A673 (cell line): ENCODE measurements around the gene CYP4A22. TPM values are rescaled to one million over a fixed set of nuclear protein-coding genes. Genes with fewer than 3 reads are reported as not detected.

Experiments
- BruUV-seq: library from RNA; stranded (reverse); fragments of 400-500 nt; replicated peaks from 2 replicates; lab custom pipeline; 2021; lab: Mats Ljungman, UMichigan
- CTCF ChIA-PET: fragments of 300-600 bp; sonication (Branson Sonifier 250); formaldehyde crosslinking; loops from one replicate; lab custom pipeline; 2022; ENCODE audit warnings: antibody characterized with exemption; lab: Charles Lee
- POLR2A ChIA-PET: fragments of 300-600 bp; sonication (Branson Sonifier 250); formaldehyde crosslinking; loops from one replicate; lab custom pipeline; 2022; ENCODE audit warnings: antibody characterized with exemption; ENCODE audit not compliant: low non-redundant PET; lab: Charles Lee
- DNase-seq: peaks from one replicate; pipeline ENCODE4 v3.0.0-alpha.2; 2015; ENCODE audit warnings: low spot score
- H3K27ac ChIP-seq: fragments of 200-600 bp; sonication (generic); 2 replicates; pipeline ENCODE4 v1.5.1; 2016; ENCODE audit warnings: mixed run types, low read depth, mild to moderate bottlenecking, mixed read lengths, antibody characterized with exemption, low read length; ENCODE audit not compliant: poor library complexity, severe bottlenecking
- H3K27me3 ChIP-seq: fragments of 200-600 bp; sonication (generic); replicated peaks from 2 replicates; pipeline ENCODE4 v1.6.1; 2017; ENCODE audit warnings: mixed run types, low read depth, mild to moderate bottlenecking, mixed read lengths, antibody characterized with exemption, low read length; ENCODE audit not compliant: insufficient read depth, poor library complexity
- H3K36me3 ChIP-seq: fragments of 200-600 bp; sonication (generic); 2 replicates; pipeline ENCODE4 v1.6.1; 2016; ENCODE audit warnings: mixed run types, mild to moderate bottlenecking, mixed read lengths, antibody characterized with exemption, low read length; ENCODE audit not compliant: insufficient read depth, poor library complexity, severe bottlenecking
- H3K4me1 ChIP-seq: fragments of 200-600 bp; sonication (generic); 2 replicates; pipeline ENCODE4 v1.6.1; 2017; ENCODE audit warnings: mixed run types, mild to moderate bottlenecking, mixed read lengths, antibody characterized with exemption, low read length; ENCODE audit not compliant: insufficient read depth, poor library complexity, severe bottlenecking
- H3K4me3 ChIP-seq: fragments of 200-600 bp; sonication (generic); 2 replicates; pipeline ENCODE4 v1.5.1; 2016; ENCODE audit warnings: low read depth, mixed run types, mild to moderate bottlenecking, mixed read lengths, low read length; ENCODE audit not compliant: poor library complexity, severe bottlenecking
- H3K9me3 ChIP-seq: fragments of 200-600 bp; sonication (generic); 2 replicates; pipeline ENCODE4 v1.6.1; 2016; ENCODE audit warnings: mixed run types, low read depth, mild to moderate bottlenecking, mixed read lengths, antibody characterized with exemption, low read length; ENCODE audit not compliant: poor library complexity, severe bottlenecking
- CTCF ChIP-seq: fragments of 300-800, 200-600 bp; sonication (generic); conservative IDR thresholded peaks from 2 replicates; pipeline ENCODE4 v1.5.1; 2017; ENCODE audit warnings: low read depth, mild to moderate bottlenecking, antibody characterized with exemption, low read length, moderate library complexity, mixed read lengths
- EZH2 ChIP-seq: fragments of 200-600 bp; sonication (generic); IDR thresholded peaks from 2 replicates; pipeline ENCODE4 v1.6.1; 2017; ENCODE audit warnings: borderline replicate concordance, low read depth, mild to moderate bottlenecking, mixed read lengths, antibody characterized with exemption, low read length; ENCODE audit not compliant: poor library complexity, severe bottlenecking
- intact Hi-C: fragments of 100-400 bp; cut with micrococcal nuclease; formaldehyde crosslinking; loops from one replicate; pipeline ENCODE4 v1.10.0; 2022; ENCODE audit not compliant: unreplicated experiment
- total RNA-seq: library from RNA; stranded (reverse); gene quantifications from 2 replicates; pipeline ENCODE4 v1.2.3, GENCODE V29; 2021

The CYP4A22 gene
- total RNA-seq, 1 experiment from 2014 or later = not detected

GRCh38 chr1:47189844-47190508, 52.7 kb downstream of the CYP4A22 start, which contains the start of gene PDZK1IP1:
PDZK1IP1 (minus strand) TSS chr1:47190036; CDS start chr1:47189932, 104 bp downstream.
- H3K4me3 ChIP-seq = no peak within 1 kb of the TSS
- DNase-seq = peak; percentile 53
- CTCF ChIA-PET = interaction anchor here (0.6 to 1.6 kb wide), 3 partner anchors 11 to 520 kb away, joined by 3 to 8 read pairs (median 4); no protein-coding TSS in a partner anchor
- intact Hi-C loops = loop anchor here (5.0 kb wide), 2 partner anchors 232 to 522 kb away; no protein-coding TSS in a partner anchor
- no peaks in the 10 kb centered on the region for H3K36me3 ChIP-seq
- POLR2A ChIA-PET = interaction anchor here (0.6 kb wide), 1 partner anchor 271 kb away, joined by 3 read pairs; no protein-coding TSS in a partner anchor
- H3K4me1 ChIP-seq = no peaks in the 10 kb centered on the region
- H3K27ac ChIP-seq = no peak within 1 kb of the TSS
- TF ChIP-seq CTCF (no peak), EZH2 (no peak)
- no TSS peak for BruUV-seq
- no peaks in the 10 kb centered on the region for H3K9me3 ChIP-seq
- no peaks in the 10 kb centered on the region for H3K27me3 ChIP-seq

GRCh38 chr1:47190509-47190855, 53.2 kb downstream of the CYP4A22 start:
- Histone ChIP-seq H3K36me3 (no peaks in the 10 kb centered on the region), H3K27me3 (no peaks in the 10 kb centered on the region), H3K27ac (no peak overlapping the region), H3K4me3 (no peak overlapping the region), H3K4me1 (no peaks in the 10 kb centered on the region), H3K9me3 (no peaks in the 10 kb centered on the region)
- ChIA-PET POLR2A (interaction anchor here (0.6 kb wide), 1 partner anchor 271 kb away, joined by 3 read pairs; no protein-coding TSS in a partner anchor), CTCF (interaction anchor here (0.6 to 1.6 kb wide), 3 partner anchors 11 to 78 kb away, joined by 3 to 8 read pairs (median 5); no protein-coding TSS in a partner anchor)
- TF ChIP-seq CTCF (no peak), EZH2 (no peak)
- DNase-seq = no peak
- no TSS peak for BruUV-seq
- intact Hi-C loops = loop anchor here (5.0 kb wide), 2 partner anchors 232 to 522 kb away; no protein-coding TSS in a partner anchor

- no TSS peak for BruUV-seq
- H3K9me3 ChIP-seq = no peaks in the 10 kb centered on the region
- DNase-seq = no peak
- ChIA-PET CTCF (interaction anchor here (0.6 to 1.6 kb wide), 3 partner anchors 12 to 78 kb away, joined by 3 to 8 read pairs (median 5); no protein-coding TSS in a partner anchor), POLR2A (no interaction called here)
- no peak overlapping the region for H3K4me3 ChIP-seq
- no peak for TF ChIP-seq CTCF
- no peak for TF ChIP-seq EZH2
- H3K27me3 ChIP-seq = no peaks in the 10 kb centered on the region
- intact Hi-C loops = loop anchor here (5.0 kb wide), 2 partner anchors 231 to 521 kb away; no protein-coding TSS in a partner anchor
- no peaks in the 10 kb centered on the region for H3K4me1 ChIP-seq
- no peak overlapping the region for H3K27ac ChIP-seq
- no peaks in the 10 kb centered on the region for H3K36me3 ChIP-seq
These were observed 53.6 kb downstream of the CYP4A22 start for GRCh38 chr1:47190857-47191256.
